GM12864 (cell line): ENCODE measurements around the gene MRPS27.

Experiments
- DNase-seq: peaks from one replicate; pipeline ENCODE4 v3.0.0-alpha.2; 2011; ENCODE audit warnings: low read depth
- H3K4me3 ChIP-seq: 2 replicates; pipeline ENCODE4 v1.5.1; 2011; ENCODE audit warnings: mild to moderate bottlenecking, low read depth, low read length, control low read depth
- TF ChIP-seq, protein P1 (sequence below): IDR thresholded peaks from 2 replicates; pipeline ENCODE4 v1.5.1; 2011; ENCODE audit warnings: low read depth, mild to moderate bottlenecking, moderate library complexity, low read length, control low read depth, inconsistent platforms; ENCODE audit errors: missing control alignments

MRPS27 gene

DNA sequence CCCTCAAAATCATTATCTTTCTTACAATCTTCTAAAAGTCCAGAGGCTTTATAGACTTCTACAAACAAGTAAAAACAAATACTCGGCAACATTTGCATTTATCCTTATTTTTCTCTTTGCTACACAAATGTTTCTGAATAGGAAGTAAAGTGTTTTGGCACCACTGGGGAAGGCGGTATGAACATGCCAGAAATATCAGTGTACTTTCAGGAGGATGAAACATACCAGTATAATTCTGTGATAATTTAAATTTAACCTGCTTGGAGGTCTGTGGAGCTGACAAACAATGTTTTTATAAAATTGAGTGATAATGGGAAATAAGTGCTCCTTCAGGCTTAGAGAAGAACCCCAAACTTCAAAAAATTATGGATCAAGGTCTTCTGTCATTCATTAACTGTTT is 51.8 kb downstream of the MRPS27 start:
- no peak overlapping the region for H3K4me3 ChIP-seq
- no peak for DNase-seq
- TF ChIP-seq, protein P1, sequence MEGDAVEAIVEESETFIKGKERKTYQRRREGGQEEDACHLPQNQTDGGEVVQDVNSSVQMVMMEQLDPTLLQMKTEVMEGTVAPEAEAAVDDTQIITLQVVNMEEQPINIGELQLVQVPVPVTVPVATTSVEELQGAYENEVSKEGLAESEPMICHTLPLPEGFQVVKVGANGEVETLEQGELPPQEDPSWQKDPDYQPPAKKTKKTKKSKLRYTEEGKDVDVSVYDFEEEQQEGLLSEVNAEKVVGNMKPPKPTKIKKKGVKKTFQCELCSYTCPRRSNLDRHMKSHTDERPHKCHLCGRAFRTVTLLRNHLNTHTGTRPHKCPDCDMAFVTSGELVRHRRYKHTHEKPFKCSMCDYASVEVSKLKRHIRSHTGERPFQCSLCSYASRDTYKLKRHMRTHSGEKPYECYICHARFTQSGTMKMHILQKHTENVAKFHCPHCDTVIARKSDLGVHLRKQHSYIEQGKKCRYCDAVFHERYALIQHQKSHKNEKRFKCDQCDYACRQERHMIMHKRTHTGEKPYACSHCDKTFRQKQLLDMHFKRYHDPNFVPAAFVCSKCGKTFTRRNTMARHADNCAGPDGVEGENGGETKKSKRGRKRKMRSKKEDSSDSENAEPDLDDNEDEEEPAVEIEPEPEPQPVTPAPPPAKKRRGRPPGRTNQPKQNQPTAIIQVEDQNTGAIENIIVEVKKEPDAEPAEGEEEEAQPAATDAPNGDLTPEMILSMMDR, result no peak

DNA sequence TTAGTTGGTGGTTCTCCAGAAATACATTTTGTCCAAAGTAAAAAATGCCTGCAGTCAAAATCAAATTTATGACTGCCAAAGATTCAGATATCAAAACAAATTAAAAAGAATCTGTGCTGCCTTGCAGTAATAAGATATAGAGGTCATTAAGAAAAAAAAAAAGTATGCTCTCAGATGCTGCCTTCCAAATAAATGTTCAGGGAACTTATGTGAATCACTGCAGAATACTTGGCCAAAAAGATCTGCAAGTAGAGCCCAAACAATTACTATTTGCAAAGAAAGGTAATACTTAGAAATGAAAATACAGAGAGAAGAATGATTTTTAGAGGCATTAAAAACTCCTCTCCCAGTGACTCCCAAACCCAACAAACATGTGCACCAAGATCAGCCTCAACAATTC is 52.4 kb downstream of the MRPS27 start:
- TF ChIP-seq, protein P1, result no peak
- no peak overlapping the region for H3K4me3 ChIP-seq
- no peak for DNase-seq

DNA sequence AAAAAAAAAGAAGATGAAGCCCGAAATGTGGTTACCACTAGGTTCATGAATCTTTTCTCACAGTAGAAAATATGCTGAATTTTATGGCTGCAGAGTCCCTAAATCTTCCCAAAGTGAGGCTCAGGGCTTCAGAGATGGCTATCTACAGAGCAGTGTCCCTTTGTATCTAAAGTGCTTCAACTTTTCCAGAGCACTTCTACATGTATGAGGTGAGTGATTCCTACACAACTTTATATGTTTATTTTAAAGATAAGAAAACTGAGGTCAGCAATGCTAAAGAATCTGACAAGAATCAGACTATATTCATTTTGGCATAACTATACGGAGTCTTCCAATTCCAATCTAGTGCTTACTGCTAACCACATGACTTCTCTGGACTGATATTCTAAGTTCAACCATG is 53.2 kb downstream of the MRPS27 start:
- no peak for DNase-seq
- no peak overlapping the region for H3K4me3 ChIP-seq
- TF ChIP-seq, protein P1, result no peak

DNA sequence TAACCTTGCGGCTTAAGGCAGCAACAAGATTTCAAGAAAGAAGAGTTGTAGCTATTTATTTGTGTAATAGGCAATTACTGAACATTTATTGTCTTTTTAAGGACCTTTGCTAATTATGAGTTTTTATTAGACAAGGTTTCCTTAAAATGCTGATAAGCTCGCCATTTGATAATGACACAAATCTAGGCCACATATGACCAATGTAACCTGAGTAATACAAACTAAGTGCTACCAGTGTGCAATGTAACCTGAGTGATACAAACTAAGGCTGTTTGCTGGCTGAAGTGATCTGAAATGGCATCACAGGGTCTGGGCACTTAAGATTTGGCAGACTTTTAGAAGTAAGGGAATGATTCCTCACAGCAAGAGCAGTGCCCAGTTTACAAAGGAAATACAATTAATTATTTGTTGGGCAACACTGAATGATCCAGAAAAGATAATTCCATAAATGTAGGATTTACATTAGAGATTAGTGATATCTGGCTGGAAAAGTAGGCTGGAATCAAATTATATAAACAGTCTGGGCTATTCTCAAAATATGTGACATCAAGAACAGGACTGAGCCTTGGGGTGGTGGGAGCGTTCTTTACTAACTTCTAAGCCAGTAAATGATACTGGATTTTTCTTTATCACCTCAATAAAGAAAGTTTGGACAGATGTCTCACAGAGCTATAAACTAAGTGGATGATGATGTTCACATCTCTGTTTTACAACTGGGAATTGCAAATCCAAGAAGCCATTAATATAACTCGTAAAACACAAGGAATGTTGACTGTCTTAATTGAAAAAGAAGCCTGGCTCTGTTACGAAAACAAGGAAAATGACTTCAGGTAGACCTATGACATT is 54.8 kb downstream of the MRPS27 start:
- DNase-seq, result no peak
- TF ChIP-seq, protein P1, result no peak
- H3K4me3 ChIP-seq, result no peak overlapping the region

DNA sequence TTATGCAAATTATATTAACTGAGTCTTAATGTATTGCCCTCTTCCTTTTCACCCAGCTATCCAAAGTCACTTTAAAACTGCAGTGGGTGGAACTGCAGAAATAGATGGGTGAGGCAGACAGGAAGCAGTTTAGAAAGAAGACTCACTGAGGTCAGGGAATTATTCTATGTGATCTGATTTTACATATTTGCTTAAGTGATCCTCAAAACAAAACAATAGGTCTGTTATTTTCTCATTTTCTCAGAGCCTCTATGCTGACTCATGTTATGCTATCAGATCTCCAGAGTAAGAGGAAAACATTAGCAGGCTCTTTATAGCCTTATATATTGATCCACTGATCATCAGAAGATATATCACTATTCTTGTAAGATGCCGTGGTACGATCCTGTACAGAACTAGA is 63.5 kb downstream of the MRPS27 start:
- TF ChIP-seq, protein P1, result no peak
- no peak for DNase-seq
- no peak overlapping the region for H3K4me3 ChIP-seq

DNA sequence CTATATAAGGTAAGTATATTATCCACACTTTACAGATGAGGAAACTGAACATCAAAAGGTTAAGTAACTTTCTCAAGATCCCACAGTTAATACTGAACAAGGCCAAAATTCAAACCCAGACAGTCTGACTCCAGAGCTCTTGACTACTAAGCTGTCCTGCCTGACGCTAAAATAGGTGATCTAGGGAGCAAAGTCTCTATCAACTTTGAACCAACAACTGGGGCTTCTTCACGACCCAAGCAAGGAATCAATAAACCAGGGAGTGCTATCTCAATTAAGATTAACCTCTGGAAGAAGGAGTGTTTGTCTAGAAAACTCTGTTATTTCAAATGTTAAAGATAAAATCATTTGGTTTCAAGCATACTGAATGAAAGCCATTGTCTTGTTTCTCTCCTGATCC is 64.4 kb downstream of the MRPS27 start:
- no peak for DNase-seq
- TF ChIP-seq, protein P1, result no peak
- H3K4me3 ChIP-seq, result no peak overlapping the region

DNA sequence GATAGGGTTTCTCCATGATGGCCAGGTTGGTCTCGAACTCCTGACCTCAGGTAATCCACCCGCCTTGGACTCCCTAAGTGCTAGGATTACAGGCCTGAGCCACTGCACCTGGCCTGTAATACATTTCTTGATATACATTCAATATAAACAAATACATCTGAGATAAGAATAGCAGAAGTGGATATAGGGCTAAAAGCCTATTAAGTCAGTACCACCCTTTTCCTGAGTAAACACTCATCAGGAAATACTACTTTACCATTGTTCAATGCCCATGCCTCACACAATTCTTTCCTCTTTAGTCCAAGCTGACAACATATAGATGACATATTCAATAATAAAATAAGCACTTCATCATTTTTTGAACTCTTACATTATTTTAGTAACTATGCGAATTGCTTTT is 64.8 kb downstream of the MRPS27 start:
- no peak for DNase-seq
- TF ChIP-seq, protein P1, result no peak
- no peak overlapping the region for H3K4me3 ChIP-seq
